Stomach (tissue), 4 donors: ENCODE results near the gene LIME1.

Experiments used
- POLR2AphosphoS5 ChIP-seq, 3 donors: sonication (generic); formaldehyde crosslinking; IDR thresholded peaks; one replicate each; pipeline ENCODE4 v1.6.1; 2016; ENCODE audit warnings: antibody characterized with exemption in 3 of 3
- TF ChIP-seq, protein P1 (sequence below), 7 experiments: fragments of 450-650 bp in 4 of 7; fragments of 200-600 bp in 3 of 7; sonication (generic) in 3 of 7; IDR thresholded peaks; one replicate each; pipeline ENCODE4 v1.5.1; 2016 to 2019; ENCODE audit warnings: antibody characterized with exemption in 7 of 7, control low read depth in 2 of 7, mild to moderate bottlenecking in 1 of 7

DNA sequence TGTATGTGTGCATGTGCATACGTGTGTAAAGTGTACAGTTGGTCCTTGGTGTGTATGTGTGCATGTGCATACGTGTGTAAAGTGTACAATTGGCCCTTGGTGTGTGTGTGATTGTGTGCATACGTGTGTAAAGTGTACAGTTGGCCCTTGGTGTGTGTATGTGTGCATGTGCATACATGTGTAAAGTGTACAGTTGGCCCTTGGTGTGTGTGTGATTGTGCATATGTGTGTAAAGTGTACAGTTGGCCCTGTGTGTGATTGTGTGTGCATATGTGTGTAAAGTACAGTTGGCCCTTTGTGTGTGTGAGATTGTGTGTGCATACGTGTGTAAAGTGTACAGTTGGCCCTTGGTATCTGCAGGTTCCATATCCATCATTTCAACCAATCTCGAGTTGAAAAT, 5.1 kb upstream of the LIME1 start:
- TF ChIP-seq, protein P1, sequence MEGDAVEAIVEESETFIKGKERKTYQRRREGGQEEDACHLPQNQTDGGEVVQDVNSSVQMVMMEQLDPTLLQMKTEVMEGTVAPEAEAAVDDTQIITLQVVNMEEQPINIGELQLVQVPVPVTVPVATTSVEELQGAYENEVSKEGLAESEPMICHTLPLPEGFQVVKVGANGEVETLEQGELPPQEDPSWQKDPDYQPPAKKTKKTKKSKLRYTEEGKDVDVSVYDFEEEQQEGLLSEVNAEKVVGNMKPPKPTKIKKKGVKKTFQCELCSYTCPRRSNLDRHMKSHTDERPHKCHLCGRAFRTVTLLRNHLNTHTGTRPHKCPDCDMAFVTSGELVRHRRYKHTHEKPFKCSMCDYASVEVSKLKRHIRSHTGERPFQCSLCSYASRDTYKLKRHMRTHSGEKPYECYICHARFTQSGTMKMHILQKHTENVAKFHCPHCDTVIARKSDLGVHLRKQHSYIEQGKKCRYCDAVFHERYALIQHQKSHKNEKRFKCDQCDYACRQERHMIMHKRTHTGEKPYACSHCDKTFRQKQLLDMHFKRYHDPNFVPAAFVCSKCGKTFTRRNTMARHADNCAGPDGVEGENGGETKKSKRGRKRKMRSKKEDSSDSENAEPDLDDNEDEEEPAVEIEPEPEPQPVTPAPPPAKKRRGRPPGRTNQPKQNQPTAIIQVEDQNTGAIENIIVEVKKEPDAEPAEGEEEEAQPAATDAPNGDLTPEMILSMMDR (IDR thresholded peaks at IDR 0.05) = no peak
- no peak for TF ChIP-seq POLR2AphosphoS5 (IDR thresholded peaks at IDR 0.05)
